ENCODE data around the gene PRCC. TPM values are rescaled to one million over a fixed set of nuclear protein-coding genes. Genes with fewer than 3 reads are reported as not detected.

Gene PRCC
- total RNA-seq, 2 donors from 2014 or later: 44.5 to 72.1 TPM

DNA sequence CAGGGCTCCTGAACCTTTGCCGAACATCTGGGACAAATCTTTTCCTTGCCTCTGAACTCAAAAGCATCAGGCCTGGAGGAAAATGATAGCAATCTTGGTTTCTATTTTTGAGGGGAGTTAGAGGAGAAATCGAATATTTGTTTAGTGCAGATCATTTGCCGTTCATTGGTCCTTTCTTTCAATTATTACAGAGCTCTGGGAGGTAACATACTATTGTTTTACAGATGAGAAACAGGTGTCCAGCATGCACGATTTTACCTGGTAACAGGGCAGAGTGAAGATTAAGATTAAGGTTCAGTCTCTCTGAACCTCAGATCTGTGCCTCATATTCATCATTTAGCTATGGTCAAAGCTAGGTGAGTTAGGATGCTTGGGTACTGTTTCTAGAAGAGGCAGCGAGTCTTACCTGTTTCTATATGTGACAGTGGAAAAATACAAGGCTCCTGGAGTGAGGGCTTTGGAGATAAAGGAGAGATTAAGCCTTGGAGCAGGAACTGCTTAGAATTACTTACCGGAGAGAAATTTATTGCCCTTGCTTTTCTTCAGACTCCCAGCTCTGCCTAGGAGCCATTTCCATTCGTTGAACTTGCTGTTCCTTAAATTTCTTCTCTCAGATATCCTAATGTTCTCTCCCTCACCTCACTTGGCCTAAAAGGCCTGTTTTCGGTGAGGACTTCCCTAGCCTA is 1.4 kb downstream of the PRCC start:
- no peaks in the 10 kb centered on the region for H3K9me3 Mint-ChIP-seq
- H3K27ac Mint-ChIP-seq: peak overlapping the region in 1 of 2 donors; percentile 88
- H3K36me3 Mint-ChIP-seq: peaks cover 25 to 39% of the 10 kb centered on the region in 2 donors
- DNase-seq (ENCODE audit: low spot score in 2 of 2) (no peak), ATAC-seq (no peak)

DNA sequence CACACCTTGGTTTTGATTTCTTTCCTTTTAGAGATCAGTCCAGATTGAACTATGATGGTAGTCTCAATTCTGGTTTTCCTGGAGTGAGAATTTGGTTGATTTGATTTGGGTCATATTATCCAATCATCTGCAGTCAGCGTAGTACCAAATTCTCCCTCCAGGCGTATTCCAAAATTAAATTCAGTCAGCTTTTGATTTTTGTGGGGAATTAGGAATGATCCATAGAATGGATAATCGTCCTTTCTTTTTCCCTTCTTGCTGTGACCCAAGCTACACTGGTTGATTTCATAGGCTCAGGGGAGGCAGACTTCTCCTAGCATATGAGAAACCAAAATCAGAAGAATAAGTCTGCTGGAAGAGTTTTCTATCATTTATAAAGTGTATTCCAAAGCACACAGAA is 4.9 kb downstream of the PRCC start:
- Mint-ChIP-seq H3K9me3 (no peaks in the 10 kb centered on the region), H3K27ac (peak overlapping the region in 1 of 2 donors; percentile 8), H3K36me3 (peaks cover 25 to 41% of the 10 kb centered on the region in 2 donors)
- no peak for ATAC-seq
- DNase-seq (ENCODE audit: low spot score in 2 of 2): no peak

GRCh38 chr1:156772728-156773497 is 5.6 kb downstream of the PRCC start:
- no peaks in the 10 kb centered on the region for H3K9me3 Mint-ChIP-seq
- ATAC-seq (no peak), DNase-seq (ENCODE audit: low spot score in 2 of 2) (no peak)
- peaks cover 25 to 41% of the 10 kb centered on the region in 2 donors for H3K36me3 Mint-ChIP-seq
- H3K27ac Mint-ChIP-seq: peak overlapping the region; percentile 8 to 10

DNA sequence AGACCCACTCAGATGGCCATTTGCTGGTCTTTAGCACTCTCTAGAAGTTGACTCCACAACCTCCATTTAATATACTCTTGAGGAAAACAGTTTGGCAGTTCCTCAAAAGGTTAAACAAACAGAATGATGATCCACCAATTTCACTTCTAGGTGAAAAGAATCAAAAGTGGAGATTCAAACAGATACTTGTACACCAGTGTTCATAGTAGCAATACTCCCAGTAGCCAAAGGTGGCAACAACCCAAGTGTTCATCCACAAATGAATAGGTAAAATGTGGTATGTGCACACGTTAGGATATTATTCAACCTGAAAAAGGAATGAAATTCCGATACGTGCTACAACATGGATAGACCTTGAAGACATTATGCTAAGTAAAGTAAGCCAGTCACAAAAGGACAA is 6.3 kb downstream of the PRCC start:
- Mint-ChIP-seq H3K9me3 (no peaks in the 10 kb centered on the region), H3K36me3 (peaks cover 18 to 37% of the 10 kb centered on the region in 2 donors), H3K27ac (peak overlapping the region in 1 of 2 donors; percentile 8)
- peak in 1 of 2 donors; percentile 67 for ATAC-seq
- no peak for DNase-seq (ENCODE audit: low spot score in 2 of 2)

DNA sequence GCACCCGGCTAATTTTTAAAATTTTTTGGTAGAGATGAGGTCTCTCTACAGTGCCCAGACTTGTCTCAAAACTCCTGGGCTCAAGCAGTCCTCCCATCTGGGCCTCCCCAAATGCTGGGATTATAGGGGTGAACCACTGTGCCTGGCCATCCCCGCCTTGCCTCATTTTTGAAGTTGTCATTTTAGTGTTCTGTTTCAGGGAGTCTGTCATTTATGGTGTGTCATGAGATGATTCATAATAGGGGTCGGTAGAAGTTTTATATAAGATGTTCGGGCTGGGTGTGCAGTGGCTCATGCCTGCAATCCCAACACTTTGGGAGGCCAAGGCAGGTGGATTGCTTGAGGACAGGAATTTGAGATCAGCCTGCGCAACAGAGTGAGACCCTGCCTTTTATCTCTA is 8.5 kb downstream of the PRCC start:
- ATAC-seq (peak; percentile 51 to 56), DNase-seq (ENCODE audit: low spot score in 2 of 2) (no peak)
- Mint-ChIP-seq H3K9me3 (no peaks in the 10 kb centered on the region), H3K27ac (peak overlapping the region in 1 of 2 donors; percentile 48), H3K36me3 (peaks cover 6 to 20% of the 10 kb centered on the region in 2 donors)

DNA sequence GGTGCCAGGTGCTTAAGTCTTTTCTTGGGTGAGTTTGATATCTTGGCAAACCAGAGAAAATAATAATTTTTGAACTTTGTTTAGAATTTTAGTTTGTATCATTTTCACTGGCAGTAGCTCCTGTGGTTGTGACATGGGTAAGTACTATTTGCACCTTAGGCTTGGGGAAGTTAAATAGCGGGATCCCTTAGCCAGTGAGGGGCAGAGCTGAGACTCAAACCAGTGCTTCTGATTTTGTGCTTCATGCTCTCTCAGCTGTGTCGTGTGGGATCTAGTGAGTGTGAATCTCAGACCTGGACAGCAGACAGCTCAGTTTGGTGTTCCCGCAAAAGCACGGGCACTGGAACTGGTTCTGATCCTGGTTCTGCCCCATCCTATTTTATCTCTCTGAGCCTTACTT is 9.6 kb downstream of the PRCC start:
- DNase-seq (ENCODE audit: low spot score in 2 of 2) (no peak), ATAC-seq (no peak)
- Mint-ChIP-seq H3K27ac (peak overlapping the region in 1 of 2 donors; percentile 71), H3K9me3 (no peaks in the 10 kb centered on the region), H3K36me3 (peaks cover 0 to 14% of the 10 kb centered on the region in 2 donors)

GRCh38 chr1:156777573-156777972 is 10.2 kb downstream of the PRCC start:
- ATAC-seq: no peak
- no peak for DNase-seq (ENCODE audit: low spot score in 2 of 2)
- H3K27ac Mint-ChIP-seq: peak overlapping the region in 1 of 2 donors; percentile 71
- no peaks in the 10 kb centered on the region for H3K9me3 Mint-ChIP-seq
- H3K36me3 Mint-ChIP-seq: peaks cover 0 to 17% of the 10 kb centered on the region in 2 donors

GRCh38 chr1:156781585-156782186 is 14.4 kb downstream of the PRCC start:
- DNase-seq (ENCODE audit: low spot score in 2 of 2) (no peak), ATAC-seq (peak; percentile 22 to 39)
- Mint-ChIP-seq H3K36me3 (peaks cover 0 to 5% of the 10 kb centered on the region in 2 donors), H3K9me3 (no peaks in the 10 kb centered on the region), H3K27ac (peak overlapping the region; percentile 36 to 69)

GRCh38 chr1:156785458-156785857 is 18.1 kb downstream of the PRCC start:
- no peaks in the 10 kb centered on the region for H3K9me3 Mint-ChIP-seq
- H3K27ac Mint-ChIP-seq: no peak overlapping the region
- DNase-seq (ENCODE audit: low spot score in 2 of 2) (no peak), ATAC-seq (no peak)
- H3K36me3 Mint-ChIP-seq: peaks cover 5 to 6% of the 10 kb centered on the region in 2 donors

DNA sequence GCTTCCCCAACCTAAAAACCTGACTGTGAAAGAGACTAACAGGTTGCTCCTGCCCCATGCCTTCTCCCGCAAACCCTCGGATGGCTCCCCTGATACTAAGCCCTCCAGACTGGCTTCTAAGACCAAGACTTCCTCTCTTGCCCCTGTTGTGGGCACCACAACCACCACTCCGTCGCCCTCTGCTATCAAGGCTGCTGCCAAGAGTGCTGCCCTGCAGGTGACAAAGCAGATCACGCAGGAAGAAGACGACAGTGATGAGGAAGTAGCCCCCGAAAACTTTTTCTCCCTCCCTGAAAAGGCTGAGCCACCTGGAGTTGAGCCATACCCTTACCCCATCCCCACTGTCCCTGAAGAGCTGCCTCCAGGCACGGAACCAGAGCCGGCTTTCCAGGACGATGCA is 19.3 kb downstream of the PRCC start:
- DNase-seq (ENCODE audit: low spot score in 2 of 2) (no peak), ATAC-seq (no peak)
- H3K9me3 Mint-ChIP-seq: no peaks in the 10 kb centered on the region
- H3K27ac Mint-ChIP-seq: peak overlapping the region in 1 of 2 donors; percentile 56
- peaks cover 5 to 6% of the 10 kb centered on the region in 2 donors for H3K36me3 Mint-ChIP-seq

DNA sequence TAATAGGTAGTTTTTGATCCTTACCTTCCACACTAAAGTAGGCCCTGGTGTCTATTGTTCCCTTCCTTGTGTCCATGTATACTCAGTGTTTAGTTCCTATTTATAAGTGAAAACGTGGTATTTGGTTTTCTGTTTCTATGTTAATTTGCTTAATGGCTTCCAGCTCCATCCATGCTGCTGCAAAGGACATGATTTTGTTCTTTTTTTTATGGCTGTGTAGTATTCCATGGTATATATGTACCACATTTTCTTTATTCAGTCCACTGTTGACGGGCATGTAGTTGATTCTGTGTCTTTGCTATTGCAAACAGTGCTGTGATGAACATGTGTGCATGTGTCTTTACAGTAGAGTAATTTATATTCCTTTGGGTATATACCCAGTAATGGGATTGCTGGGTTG is 20.8 kb downstream of the PRCC start:
- peaks cover 0 to 6% of the 10 kb centered on the region in 2 donors for H3K36me3 Mint-ChIP-seq
- peak overlapping the region in 1 of 2 donors; percentile 63 for H3K27ac Mint-ChIP-seq
- ATAC-seq: no peak
- DNase-seq (ENCODE audit: low spot score in 2 of 2): no peak
- H3K9me3 Mint-ChIP-seq: no peaks in the 10 kb centered on the region

DNA sequence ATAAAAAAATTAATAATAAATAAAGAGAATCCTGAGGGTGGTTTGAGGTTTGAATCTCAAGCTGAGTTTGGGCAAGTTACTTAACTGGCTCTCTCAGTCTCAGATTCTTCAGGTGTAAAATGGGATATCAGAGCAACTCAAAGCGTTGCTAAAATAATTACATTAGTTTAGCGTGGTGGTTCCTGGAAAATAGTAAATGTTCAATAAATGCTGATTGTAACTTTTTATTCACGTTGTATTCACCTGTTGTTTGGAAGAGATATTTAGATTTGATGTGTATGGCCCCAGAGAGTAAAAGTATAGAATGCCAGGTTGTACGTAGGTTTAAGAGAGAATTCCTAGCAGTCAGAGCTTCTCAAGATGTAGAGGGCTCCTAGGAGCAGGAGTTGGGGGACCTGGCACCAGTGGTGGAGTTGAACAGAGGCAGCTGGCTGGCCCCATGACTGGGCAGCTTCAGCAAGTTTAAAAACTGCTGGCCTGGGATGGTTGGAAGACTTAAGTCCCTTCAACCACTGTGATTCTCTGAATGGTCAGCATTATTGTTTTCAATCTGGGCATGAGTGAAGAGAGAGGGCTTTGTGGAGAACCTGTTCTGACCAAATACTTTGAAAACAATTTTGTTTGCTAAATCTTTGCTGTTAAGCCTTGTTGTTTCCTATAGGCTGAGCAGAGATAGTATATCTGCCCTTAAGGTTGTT is 22.4 kb downstream of the PRCC start:
- no peaks in the 10 kb centered on the region for H3K9me3 Mint-ChIP-seq
- peak overlapping the region in 1 of 2 donors; percentile 45 for H3K27ac Mint-ChIP-seq
- DNase-seq (ENCODE audit: low spot score in 2 of 2) (no peak), ATAC-seq (no peak)
- H3K36me3 Mint-ChIP-seq: peaks cover 3 to 10% of the 10 kb centered on the region in 2 donors

DNA sequence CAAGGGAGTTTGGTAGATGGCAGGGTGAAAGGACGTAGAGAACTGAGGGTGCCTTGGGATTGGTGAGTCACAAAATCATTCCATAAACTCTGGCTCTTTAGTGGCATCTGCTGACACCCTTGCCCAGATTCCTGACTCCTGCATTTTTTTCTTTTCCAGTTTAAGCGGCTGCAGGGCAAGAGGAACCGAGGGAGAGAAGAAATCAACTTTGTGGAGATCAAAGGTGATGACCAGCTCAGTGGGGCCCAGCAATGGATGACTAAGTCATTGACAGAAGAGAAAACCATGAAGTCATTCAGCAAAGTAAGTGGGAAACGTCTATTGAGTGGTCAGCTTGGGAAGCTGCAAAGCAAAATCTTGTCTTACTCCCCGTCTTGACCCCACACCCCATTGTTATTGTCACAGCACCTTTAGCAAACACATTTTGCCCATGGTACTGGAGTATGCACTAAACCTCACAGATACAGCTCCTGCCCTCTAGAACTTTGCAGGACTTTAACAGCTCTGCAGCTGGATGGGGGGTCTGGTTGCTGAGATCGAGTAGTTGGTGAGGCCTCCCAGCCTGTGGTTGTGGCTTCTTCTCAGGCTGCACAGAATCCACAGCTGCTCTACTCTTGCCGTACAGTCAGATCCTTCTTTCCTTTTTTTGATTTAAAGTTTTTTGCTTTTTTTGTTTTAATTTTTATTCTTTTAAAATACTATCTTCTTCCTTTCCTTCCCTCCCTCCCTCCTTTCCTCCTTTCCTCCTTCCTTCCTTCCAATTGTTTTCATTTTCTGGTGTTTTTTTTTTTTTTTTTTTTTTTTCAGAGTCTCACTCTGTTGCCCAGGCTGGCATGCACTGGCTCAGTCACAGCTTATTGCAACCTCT is 27.4 kb downstream of the PRCC start:
- DNase-seq (ENCODE audit: low spot score in 2 of 2) (no peak), ATAC-seq (peak in 1 of 2 donors; percentile 21)
- H3K36me3 Mint-ChIP-seq: peaks cover 10 to 25% of the 10 kb centered on the region in 2 donors
- H3K9me3 Mint-ChIP-seq: no peaks in the 10 kb centered on the region
- H3K27ac Mint-ChIP-seq: peak overlapping the region in 1 of 2 donors; percentile 54

GRCh38 chr1:156795374-156795733 is 28.0 kb downstream of the PRCC start:
- no peak overlapping the region for H3K27ac Mint-ChIP-seq
- no peak for ATAC-seq
- H3K9me3 Mint-ChIP-seq: no peaks in the 10 kb centered on the region
- peaks cover 10 to 19% of the 10 kb centered on the region in 2 donors for H3K36me3 Mint-ChIP-seq
- no peak for DNase-seq (ENCODE audit: low spot score in 2 of 2)

- H3K36me3 Mint-ChIP-seq: peaks cover 10 to 19% of the 10 kb centered on the region in 2 donors
Observed at GRCh38 chr1:156795787-156796186, 28.5 kb downstream of the PRCC start.

More at GRCh38 chr1:156795787-156796186, 28.5 kb downstream of the PRCC start:
- Mint-ChIP-seq H3K27ac (no peak overlapping the region), H3K9me3 (no peaks in the 10 kb centered on the region)
- DNase-seq (ENCODE audit: low spot score in 2 of 2) (no peak), ATAC-seq (no peak)
